ENCODE measurements around the gene PDPN. TPM values are rescaled to one million over a fixed set of nuclear protein-coding genes. Genes with fewer than 3 reads are reported as not detected.

Gene PDPN
- total and polyA plus RNA-seq, 2 experiments from 2014 or later: 67.3 to 82.8 TPM

DNA sequence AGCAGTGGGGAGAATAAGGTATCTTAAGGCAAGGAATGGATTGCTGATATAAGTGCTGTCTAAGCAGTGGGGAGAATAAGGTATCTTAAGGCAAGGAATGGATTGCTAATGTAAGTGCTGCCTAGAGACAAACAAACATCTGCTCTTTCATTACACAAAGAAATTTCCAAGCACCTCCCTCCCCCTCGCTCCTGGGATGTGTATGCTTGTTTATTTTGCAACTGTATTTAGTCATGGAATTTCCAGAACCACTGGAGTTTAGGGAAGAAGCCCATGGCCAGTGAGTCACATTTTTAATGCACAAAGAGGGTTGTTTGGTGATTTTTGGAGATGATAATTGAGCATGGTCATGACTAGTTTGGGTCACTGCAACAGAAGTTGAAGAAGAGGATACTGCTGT, 21.5 kb downstream of the PDPN start:
- Mint-ChIP-seq H3K9me3 (no peaks in the 10 kb centered on the region), H3K27me3 (ENCODE audit: insufficient read depth, low read depth, poor library complexity) (no peaks in the 10 kb centered on the region), H3K4me3 (no peak overlapping the region), H3K36me3 (ENCODE audit: low read depth) (peaks cover 40% of the 10 kb centered on the region), H3K27ac (no peak overlapping the region), H3K4me1 (peaks cover 38% of the 10 kb centered on the region)
- Histone ChIP-seq H3K9me2 (ENCODE audit: insufficient read depth) (no peaks in the 10 kb centered on the region), H3K4me3 (no peak overlapping the region), H3K27ac (ENCODE audit: low read depth) (no peak overlapping the region), H3K36me3 (ENCODE audit: insufficient read depth) (peaks cover 21% of the 10 kb centered on the region), H4K20me1 (replicated peaks; ENCODE audit: insufficient read depth) (peaks cover 16% of the 10 kb centered on the region), H3K4me1 (ENCODE audit: insufficient read depth) (peaks cover 30% of the 10 kb centered on the region), H3K4me2 (peak overlapping the region; percentile 8; the same call in 1 of the 2 replicates), H3K79me2 (replicated peaks; ENCODE audit: insufficient read depth) (peaks cover 74% of the 10 kb centered on the region), H3K27me3 (ENCODE audit: insufficient read depth) (no peaks in the 10 kb centered on the region), H3F3A (replicated peaks; ENCODE audit: low read depth) (no peaks in the 10 kb centered on the region), H2AFZ (no peak overlapping the region)
- DNase-seq (ENCODE audit: low spot score): no peak
- TF ChIP-seq, protein P1, sequence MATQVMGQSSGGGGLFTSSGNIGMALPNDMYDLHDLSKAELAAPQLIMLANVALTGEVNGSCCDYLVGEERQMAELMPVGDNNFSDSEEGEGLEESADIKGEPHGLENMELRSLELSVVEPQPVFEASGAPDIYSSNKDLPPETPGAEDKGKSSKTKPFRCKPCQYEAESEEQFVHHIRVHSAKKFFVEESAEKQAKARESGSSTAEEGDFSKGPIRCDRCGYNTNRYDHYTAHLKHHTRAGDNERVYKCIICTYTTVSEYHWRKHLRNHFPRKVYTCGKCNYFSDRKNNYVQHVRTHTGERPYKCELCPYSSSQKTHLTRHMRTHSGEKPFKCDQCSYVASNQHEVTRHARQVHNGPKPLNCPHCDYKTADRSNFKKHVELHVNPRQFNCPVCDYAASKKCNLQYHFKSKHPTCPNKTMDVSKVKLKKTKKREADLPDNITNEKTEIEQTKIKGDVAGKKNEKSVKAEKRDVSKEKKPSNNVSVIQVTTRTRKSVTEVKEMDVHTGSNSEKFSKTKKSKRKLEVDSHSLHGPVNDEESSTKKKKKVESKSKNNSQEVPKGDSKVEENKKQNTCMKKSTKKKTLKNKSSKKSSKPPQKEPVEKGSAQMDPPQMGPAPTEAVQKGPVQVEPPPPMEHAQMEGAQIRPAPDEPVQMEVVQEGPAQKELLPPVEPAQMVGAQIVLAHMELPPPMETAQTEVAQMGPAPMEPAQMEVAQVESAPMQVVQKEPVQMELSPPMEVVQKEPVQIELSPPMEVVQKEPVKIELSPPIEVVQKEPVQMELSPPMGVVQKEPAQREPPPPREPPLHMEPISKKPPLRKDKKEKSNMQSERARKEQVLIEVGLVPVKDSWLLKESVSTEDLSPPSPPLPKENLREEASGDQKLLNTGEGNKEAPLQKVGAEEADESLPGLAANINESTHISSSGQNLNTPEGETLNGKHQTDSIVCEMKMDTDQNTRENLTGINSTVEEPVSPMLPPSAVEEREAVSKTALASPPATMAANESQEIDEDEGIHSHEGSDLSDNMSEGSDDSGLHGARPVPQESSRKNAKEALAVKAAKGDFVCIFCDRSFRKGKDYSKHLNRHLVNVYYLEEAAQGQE (IDR thresholded peaks at IDR 0.05; ENCODE audit: unreplicated experiment): no peak
- TF ChIP-seq EZH2 (IDR thresholded peaks at IDR 0.05; ENCODE audit: low read depth, unreplicated experiment): no peak
- TF ChIP-seq ZNF114 (CRISPR knock-in tag; IDR thresholded peaks at IDR 0.05): no peak
- no peak for TF ChIP-seq ZNF331 (CRISPR knock-in tag; IDR thresholded peaks at IDR 0.05; ENCODE audit: low read depth)
- TF ChIP-seq, protein P2, sequence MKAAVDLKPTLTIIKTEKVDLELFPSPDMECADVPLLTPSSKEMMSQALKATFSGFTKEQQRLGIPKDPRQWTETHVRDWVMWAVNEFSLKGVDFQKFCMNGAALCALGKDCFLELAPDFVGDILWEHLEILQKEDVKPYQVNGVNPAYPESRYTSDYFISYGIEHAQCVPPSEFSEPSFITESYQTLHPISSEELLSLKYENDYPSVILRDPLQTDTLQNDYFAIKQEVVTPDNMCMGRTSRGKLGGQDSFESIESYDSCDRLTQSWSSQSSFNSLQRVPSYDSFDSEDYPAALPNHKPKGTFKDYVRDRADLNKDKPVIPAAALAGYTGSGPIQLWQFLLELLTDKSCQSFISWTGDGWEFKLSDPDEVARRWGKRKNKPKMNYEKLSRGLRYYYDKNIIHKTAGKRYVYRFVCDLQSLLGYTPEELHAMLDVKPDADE (IDR thresholded peaks at IDR 0.05): no peak
- no peak for TF ChIP-seq ZNF462 (CRISPR knock-in tag; IDR thresholded peaks at IDR 0.05)
- TF ChIP-seq EZH2phosphoT487 (IDR thresholded peaks at IDR 0.05; ENCODE audit: unreplicated experiment): no peak
- no peak for TF ChIP-seq CREB1 (CRISPR knock-in tag; IDR thresholded peaks at IDR 0.05; ENCODE audit: low read depth)
- TF ChIP-seq NANOG (IDR thresholded peaks at IDR 0.05; ENCODE audit: borderline replicate concordance): no peak
- TF ChIP-seq STAT1 (IDR thresholded peaks at IDR 0.05; ENCODE audit: unreplicated experiment): no peak
- TF ChIP-seq POLR2AphosphoS5 (IDR thresholded peaks at IDR 0.05; ENCODE audit: low read depth): no peak
- TF ChIP-seq, protein P3, sequence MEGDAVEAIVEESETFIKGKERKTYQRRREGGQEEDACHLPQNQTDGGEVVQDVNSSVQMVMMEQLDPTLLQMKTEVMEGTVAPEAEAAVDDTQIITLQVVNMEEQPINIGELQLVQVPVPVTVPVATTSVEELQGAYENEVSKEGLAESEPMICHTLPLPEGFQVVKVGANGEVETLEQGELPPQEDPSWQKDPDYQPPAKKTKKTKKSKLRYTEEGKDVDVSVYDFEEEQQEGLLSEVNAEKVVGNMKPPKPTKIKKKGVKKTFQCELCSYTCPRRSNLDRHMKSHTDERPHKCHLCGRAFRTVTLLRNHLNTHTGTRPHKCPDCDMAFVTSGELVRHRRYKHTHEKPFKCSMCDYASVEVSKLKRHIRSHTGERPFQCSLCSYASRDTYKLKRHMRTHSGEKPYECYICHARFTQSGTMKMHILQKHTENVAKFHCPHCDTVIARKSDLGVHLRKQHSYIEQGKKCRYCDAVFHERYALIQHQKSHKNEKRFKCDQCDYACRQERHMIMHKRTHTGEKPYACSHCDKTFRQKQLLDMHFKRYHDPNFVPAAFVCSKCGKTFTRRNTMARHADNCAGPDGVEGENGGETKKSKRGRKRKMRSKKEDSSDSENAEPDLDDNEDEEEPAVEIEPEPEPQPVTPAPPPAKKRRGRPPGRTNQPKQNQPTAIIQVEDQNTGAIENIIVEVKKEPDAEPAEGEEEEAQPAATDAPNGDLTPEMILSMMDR (conservative IDR thresholded peaks at IDR 0.05; ENCODE audit: low read depth in 2 of 2): no peak
- no peak for TF ChIP-seq JUNB (IDR thresholded peaks at IDR 0.05; ENCODE audit: unreplicated experiment)
- no peak for ATAC-seq

Measured in GM23338 (cell line).